Posterior vena cava (tissue), 2 donors: ENCODE results near the gene MACC1. TPM values are rescaled to one million over a fixed set of nuclear protein-coding genes. Genes with fewer than 3 reads are reported as not detected.
"Not testable (repeated sequence)": the region's sequence is repeated elsewhere in the genome, so short reads cannot be mapped to it uniquely, and the experiment has no call there.

ENCODE experiments used
- DNase-seq: peaks from one replicate; pipeline ENCODE4 v3.0.0-alpha.2; 2020; ENCODE audit warnings: low spot score
- intact Hi-C, 2 donors: fragments of 100-400 bp; cut with DNase I; formaldehyde crosslinking; loops; one replicate each; pipeline versions ENCODE4 v1.14.1 to v1.14.2; 2022 to 2023
- total RNA-seq, 2 donors: library from RNA; stranded (reverse); fragmentation: NEBNext Ultra II Directional; extraction: Animal tissue kit (Norgen Biotek cat#: 25700); gene quantifications; one replicate each; pipeline ENCODE4 v1.2.1, GENCODE V29; 2021
- donor health status: DM: yes; HTN: yes; CAD: no.
- donor health status: DM: yes; HTN: yes; CAD: no.

Gene MACC1
- total RNA-seq, 2 donors from 2014 or later = 0.46 to 0.67 TPM

DNA sequence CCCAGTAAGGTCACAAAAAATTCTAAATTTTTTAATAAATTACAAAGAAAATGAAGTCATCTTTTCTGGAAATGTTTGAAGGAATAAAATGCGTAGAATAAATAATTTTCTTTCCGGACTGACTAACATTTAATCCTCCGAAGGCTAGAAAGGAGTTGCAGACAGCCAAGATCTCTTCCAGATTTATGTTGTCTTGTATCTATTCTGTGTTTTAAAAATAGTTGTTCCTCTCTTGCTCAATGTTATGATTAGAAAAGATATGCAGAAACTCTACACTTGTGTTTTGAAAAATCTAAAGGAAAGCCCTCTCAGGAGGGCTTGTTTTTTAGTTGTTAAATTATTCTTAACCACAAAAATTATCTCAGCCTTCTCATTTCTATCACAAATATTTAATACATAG lies 70.7 kb downstream of the MACC1 start:
- intact Hi-C loops = no loop called here
- no peak for DNase-seq

DNA sequence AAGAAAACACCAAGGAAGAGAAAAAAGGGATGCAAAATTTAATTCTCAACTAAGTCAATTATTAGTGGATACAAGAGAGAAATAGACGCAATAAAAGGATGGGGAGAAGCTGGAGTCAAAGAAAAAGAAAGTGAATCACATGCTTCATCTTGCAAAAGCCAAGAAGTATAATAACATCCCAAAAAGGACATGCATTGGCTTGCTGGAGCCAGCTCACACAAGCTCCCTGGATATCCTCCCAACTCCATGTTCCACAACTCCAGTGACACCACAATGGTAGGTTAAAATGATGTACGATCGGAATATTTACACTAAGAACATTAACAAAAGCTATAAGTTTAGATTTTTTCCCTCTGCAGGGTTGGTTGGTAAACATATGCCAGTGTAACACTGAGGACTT lies 72.4 kb downstream of the MACC1 start:
- intact Hi-C loops = no loop called here
- no peak for DNase-seq

DNA sequence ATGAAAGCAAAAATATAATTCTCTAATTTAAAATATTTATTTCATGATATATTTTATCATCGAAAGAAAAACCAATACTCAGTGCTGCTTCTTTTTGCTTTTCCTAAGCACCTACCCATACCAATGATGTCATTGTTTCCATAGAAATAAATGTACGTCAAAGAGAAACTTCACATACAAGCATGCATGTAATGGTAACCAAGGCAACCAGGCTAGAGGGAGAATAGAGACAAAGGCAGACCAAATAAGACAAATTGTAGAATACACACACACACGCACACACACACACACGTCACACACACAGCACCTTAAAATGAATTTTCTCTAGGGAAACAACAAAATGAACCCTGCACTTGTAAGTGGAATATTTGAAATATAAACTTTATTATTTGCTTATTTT lies 75.5 kb downstream of the MACC1 start:
- intact Hi-C loops = no loop called here
- DNase-seq = no peak

DNA sequence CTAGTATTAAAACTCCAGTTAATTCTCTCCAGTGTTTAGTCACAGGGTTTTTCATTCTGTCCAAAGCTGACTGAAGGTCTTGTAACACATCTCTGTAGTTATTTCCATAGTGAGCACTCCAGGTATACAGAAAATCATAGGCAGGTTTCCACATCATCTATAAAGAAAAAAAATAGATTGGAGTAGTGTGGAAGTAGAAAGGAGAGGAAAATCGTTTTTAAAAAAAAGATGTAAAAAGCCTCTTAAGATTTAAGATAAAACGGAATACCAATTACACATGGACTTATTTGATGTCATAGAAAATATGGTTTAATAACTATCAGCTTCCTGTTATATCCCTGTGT lies 76.2 kb downstream of the MACC1 start:
- DNase-seq = no peak
- intact Hi-C loops = no loop called here

DNA sequence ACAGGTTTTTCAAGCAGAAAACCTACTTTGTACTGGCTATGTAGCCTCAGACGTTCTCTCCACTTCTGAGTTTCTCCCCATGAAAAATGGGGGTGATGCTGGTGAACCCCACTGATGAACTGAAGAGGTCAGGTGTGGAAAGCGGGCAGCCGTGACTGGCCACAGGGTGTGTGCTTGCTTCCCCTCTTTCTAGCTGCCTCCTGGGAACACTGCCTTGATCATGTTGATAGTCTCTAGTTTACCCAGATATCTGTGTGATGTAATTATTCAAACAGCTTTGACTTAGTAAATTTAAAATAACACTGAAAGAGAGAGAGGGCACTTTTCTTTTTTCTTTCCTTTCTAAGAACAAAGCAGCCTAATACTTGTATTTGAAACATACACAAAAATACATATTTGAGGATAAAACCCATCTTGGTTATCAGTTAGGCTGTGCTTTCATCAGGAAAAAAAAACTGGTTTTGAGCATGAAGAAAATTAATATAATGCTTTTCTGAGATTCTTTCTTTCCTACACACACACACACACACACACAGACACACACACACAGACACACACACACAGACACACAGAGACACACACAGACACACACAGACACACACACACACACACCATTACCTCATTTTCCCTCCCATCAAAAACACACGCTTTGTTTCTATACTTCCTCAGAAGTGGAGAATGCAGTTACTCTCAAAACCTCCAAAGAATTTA lies 76.7 kb downstream of the MACC1 start:
- no peak for DNase-seq
- intact Hi-C loops = no loop called here

DNA sequence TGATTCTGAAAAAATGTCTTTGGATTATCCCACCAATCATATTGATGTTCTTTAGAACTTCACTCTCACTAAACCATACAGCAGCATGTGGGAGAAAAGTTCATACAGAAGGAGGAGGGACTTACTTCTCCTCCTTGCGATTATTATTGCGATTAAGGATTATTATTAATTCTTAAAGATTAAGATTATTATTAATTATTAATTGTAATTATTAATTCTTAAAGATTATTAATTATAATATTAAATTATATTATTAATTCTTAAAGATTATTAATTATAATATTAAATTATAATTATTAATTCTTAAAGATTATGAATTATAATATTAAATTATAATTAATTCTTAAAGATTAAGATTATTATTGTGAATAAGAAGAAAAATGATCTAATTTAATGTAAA lies 80.5 kb downstream of the MACC1 start:
- DNase-seq = no peak
- intact Hi-C loops = no loop called here

DNA sequence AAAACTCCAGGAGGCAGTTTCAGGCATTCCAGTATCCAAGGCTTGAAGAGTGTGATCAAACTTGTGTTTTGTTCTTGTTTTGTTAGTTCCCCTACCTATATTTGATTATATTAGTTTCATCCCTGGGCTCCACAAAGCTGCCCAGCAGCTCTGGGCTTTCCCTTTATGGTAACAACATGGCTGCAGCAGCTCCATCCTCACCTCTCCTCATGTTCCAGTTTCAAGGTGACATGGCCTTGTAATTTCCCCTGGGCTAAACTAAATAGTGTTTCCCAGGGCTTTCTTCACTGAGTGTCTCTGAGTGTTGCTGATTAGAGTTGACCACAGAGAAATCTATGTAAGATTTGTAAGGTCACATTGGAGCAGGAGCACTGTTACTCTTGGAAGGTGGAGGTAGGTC lies 83.4 kb downstream of the MACC1 start:
- DNase-seq = no peak
- intact Hi-C loops = no loop called here

DNA sequence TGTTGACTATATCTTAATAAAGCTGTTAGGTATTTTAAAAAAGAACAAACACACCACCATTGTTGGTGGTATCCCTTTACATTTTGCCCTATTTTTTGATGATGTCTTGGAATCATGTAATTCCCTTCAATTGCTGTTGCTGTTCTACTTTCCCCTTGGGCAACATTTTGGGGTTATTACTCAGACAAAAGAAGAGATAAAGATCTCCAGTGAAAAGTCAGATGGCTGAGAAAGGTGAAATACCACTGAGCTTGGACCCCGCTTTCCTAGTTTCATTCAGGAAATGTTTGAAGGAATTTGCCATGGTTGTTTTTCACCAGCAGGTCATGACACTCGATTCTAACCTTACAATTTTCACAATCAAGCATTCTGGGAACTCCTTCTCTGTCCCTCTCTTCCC lies 84.6 kb downstream of the MACC1 start:
- no peak for DNase-seq
- intact Hi-C loops = no loop called here

DNA sequence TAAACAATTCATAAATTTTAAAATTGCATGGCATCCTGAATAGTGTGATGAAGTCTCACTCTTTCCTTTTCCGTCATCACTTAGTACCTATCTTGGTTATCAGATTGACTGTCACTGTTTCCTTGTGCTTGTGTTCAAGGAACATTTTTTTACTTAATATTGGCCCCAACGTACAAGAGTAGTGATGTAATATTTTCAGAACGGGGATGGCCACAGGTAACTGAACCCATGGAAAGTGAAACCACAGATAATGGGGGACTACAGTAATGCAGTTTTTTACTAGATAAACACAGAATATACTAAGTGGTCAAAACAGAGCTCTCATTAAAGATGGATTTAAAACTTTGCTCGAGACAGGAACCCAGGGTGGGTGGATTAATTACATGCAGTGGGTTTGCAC lies 85.4 kb downstream of the MACC1 start:
- no peak for DNase-seq

DNA sequence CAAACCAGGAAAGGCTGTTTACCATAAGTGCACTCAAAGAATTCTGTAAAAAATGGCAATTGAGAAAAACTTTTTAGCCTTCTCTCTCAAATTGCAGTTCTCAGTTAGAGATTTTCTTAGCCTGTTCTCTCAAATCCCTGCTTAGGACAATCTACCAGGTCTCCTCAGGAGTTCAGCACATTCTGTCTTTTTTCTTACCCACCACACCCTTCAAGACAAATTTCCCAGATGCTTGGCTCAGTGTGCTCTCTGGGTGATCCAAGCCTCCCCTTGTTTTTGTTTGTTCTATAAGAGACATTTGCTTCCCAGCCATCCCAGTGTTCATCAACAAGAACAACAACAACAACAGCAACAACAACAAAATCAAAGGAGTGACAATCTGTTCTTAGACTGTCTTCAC lies 87.3 kb downstream of the MACC1 start:
- no peak for DNase-seq
- intact Hi-C loops = no loop called here

More for the DNA sequence above, 85.4 kb downstream of the MACC1 start:
- intact Hi-C loops = no loop called here

DNA sequence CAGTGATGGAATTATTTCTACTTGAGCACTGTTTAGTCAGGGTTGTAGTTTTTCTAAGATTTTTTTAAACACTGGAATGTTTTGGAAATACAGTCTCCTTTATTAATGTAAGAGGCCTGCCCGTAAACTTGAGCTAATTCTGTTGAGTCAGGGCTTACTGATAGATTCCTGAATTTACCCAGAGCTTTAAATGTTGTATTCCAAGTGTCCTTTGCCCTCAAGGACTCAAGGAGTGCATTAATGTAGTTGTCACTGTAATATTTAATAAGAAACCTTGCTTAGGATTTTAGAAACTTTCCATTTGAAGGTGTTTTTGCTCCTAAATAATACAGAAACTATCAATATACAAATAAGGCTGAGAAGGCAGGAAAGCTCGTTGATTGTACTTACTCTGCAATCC lies 89.2 kb downstream of the MACC1 start:
- no peak for DNase-seq
- intact Hi-C loops = no loop called here

DNA sequence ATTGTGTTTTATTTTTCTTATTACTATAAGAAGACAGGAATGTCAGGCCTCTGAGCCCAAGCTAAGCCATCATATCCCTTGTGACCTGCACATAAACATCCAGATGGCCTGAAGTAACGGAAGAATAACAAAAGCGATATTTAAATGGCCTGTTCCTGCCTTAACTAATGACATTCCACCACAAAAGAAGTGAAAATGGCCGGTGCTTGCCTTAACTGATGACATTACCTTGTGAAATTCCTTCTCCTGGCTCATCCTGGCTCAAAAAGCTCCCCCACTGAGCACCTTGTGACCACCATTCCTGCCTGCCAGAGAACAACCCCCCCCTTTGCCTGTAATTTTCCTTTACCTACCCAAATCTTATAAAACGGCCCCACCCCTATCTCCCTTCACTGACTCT lies 91.1 kb downstream of the MACC1 start:
- intact Hi-C loops, DNase-seq: not testable (repeated sequence)

DNA sequence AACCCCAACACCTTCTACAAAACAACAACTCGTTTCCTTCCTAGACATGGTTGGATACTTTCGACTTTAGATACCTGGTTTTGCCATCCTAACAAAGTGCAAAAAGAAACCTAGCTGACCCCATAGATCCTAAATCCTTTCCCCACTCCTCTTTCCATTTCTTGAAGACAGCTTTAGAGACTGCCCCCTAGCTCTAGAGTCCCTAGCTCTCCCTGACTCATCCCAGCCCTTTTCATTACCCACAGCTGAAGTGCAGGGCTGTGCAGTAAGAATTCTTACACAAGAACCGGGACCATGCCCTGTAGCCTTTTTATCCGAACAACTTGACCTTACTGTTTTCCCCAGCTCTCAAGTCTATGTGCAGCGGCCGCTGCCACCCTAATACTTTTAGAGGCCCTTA lies 93.1 kb downstream of the MACC1 start:
- DNase-seq, intact Hi-C loops: not testable (repeated sequence)

DNA sequence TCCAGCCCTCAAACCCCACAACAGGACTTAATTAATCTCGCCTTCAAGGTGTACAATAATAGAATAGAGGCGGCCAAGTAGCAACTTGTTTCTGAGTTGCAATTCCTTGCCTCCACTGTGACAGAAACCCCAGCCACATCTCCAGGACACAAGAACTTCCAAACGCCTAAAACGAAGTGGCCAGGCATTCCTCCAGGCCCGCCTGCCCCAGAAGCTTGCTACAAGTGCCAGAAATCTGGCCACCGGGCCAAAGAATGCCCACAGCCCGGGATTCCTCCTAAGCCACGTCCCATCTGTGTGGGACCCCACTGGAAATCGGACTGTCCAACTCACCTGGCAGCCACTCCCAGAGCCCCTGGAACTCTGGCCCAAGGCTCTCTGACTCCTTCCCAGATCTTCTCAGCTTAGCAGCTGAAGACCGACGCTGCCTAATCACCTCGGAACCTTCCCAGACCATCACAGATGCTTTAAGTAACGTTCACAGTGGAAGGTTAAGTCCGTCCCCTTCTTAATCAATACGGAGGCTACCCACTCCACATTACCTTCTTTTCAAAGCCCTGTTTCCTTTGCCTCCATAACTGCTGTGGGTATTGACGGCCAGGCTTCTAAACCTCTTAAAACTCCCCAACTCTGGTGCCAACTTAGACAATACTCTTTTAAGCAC lies 94.4 kb downstream of the MACC1 start:
- intact Hi-C loops, DNase-seq: not testable (repeated sequence)

DNA sequence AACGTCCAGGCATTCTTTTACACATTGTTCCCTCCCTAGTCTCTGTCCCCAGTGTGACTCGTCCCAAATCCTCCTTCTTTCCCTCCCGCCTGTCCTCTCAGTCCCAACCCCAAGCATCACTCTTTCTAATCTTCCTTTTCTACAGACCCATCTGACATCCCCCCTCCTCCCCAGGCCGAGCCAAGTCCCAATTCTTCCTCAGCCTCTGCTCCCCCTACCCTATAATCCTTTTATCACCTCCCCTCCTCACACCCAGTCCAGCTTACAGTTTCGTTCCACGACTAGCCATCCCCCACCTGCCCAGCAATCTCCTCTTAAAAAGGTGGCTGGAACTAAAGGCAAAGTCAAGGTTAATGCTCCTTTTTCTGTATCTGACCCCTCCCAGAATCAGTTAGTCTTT lies 95.1 kb downstream of the MACC1 start:
- intact Hi-C loops = no loop called here
- no peak for DNase-seq

DNA sequence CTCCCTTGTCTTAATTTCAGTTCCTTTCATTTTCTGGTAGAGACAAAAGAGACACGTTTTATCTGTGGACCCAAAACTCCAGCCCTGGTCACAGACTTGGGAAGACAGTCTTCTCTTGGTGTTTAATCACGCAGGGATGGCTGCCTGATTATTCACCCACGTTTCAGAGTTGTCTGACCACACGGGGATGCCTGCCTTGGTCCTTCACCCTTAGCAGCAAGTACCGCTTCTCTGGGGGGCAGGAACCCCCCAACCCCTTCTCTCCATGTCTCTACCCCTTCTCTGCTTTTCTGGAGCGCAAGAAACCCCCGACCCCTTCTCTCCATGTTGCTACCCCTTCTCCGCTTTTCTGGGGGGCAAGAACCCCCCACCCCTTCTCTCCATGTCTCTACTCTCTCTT lies 95.8 kb downstream of the MACC1 start:
- intact Hi-C loops = no loop called here
- DNase-seq = no peak

DNA sequence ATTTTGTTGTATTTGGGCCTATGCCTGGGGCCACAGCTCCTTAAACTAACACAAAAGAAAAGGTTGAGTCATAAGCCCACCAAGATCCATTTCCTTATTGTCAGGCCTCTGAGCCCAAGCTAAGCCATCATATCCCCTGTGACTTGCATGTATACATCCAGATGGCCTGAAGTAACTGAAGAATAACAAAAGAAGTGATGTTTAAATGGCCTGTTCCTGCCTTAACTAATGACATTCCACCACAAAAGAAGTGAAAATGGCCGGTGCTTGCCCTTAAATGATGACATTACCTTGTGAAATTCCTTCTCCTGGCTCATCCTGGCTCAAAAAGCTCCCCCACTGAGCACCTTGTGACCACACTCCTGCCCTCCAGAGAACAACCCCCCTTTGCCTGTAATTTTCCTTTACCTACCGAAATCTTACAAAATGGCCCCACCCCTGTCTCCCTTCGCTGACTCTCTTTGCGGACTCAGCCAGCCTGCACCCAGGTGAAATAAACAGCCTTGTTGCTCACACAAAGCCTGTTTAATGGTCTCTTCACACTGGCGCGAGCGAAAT lies 96.5 kb downstream of the MACC1 start:
- DNase-seq, intact Hi-C loops: not testable (repeated sequence)

DNA sequence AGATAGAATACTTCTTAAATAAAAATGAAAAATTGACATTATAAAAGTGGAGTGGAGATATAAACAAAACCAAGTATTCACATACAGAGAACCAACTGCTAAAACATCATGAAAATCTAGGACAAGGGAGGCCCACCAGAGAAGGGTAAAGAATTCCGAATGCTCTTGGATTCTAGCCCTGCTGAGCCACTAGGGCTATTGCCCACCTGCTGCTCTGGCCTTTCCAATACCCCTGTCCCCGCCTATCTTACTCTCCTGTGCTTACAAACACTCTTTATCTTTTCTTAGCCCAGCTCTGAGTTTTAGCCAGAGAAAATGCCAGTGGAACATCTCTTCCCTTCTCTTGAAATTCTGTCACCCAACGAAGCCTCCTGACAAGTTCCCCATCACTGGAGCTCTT lies 100.3 kb downstream of the MACC1 start:
- intact Hi-C loops = no loop called here
- no peak for DNase-seq

DNA sequence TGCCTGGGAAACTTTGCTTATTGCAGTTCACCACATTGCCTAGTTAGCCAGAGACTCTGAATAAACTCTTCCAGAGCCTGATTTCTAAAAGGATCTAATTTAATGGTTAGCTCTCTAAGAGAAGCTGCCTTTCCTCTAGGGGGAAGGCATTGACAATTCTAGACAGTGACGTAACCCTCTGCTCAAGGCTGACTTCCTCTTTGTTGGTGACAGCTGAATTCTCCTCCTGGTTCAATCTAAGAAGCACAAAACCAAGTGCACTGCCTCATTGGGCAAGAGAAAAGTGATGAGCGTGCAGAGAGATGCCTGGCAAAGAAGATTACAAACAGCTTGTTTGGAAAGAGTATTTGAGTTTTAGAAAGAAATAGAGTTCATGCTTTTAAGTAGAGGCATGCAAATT lies 102.7 kb downstream of the MACC1 start:
- intact Hi-C loops = no loop called here
- no peak for DNase-seq

DNA sequence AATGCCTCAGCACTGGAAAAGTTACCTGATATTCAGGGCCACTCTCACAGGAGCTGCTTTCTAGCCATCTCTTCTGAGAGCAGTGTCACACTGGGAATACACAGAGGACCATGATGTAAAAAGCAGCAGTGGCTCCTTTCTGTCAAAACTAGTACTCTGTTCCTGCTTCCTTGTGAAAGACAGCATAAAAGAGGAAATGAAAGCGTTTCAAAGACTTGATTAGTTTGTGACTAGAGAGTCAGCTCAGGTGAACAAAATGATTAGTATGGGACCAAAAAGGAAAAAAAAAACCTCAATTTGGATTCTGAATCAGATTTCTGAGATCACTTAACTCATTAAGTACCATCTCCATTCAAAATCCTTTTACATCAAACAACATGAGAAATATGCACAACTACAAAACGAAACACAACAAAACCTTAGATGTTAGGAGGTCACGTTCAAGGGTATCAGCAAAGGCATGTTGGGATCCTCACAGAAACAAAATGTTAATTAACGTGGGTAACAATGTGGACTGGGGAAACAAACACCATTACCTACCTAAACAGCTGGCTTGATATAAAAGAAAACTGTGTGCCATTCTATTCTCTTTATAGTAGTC lies 103.7 kb downstream of the MACC1 start:
- DNase-seq = no peak
- intact Hi-C loops = no loop called here

DNA sequence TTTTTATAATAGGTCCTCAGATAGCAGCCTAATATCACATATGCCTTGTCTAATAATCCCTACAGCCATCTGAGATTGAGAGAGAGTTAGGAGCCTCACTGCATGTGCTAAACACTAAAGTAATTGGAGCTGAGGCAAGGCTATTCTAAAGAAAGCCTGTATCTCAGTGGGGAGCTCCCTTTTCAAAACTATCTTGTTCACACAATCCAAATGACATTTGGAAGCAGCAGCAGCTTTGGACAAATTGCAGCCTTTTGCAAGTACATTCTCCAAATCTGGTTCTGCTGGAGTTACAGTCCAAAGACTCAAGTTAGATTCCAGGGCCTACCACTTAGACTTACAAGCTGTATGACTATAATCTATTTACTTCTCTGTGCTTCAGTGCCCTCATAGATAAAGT lies 104.5 kb downstream of the MACC1 start:
- DNase-seq = no peak
- intact Hi-C loops = no loop called here
